Eye (tissue), 1 donor: ENCODE measurements around the gene HORMAD2.

Source experiments
- DNase-seq: peaks from one replicate; pipeline ENCODE4 v3.0.0-alpha.2; 2015

HORMAD2 gene

GRCh38 chr22:30114361-30114760 lies 34.1 kb downstream of the HORMAD2 start:
- no peak for DNase-seq

DNA sequence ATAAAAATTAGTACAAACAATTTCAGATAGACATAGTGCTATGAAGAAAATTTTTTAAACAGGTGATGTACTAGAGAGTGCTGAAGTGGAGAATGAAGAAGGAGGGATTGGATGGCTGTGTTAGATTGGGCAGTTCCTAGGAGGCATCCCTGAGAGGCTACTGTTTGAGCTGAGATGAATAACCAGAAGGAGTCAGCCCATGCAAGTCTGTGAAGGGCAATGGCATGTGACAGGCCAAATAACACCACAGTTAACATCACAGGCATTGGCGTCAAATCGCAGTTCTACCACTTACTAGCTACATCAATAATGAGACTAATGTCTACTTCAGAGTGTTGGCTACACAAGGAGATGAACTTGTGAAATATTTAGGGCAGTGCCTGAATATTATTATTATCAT lies 35.4 kb downstream of the HORMAD2 start:
- no peak for DNase-seq

GRCh38 chr22:30116362-30117117 lies 36.3 kb downstream of the HORMAD2 start:
- no peak for DNase-seq

- no peak for DNase-seq
These were observed 37.0 kb downstream of the HORMAD2 start for GRCh38 chr22:30117256-30117655.

DNA sequence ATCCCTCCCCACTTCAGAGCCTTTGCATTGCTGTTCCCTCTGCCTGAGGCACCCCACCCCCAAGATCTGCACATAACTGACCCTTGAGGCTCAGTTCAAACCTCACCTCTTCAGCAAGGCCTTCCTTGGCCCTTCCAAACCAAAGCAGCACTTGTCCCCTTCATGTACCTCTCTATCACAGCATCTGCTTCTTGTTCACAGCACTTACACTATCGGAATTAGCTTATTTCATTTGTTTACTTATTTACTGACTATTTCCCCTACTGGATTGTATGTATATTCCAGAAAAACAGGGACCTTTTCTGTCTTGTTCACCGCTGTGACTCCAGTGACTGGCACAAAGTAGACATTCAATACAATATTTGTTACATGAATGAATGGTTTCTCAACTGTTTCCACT lies 38.0 kb downstream of the HORMAD2 start:
- no peak for DNase-seq

GRCh38 chr22:30121960-30122359 lies 41.7 kb downstream of the HORMAD2 start:
- no peak for DNase-seq

DNA sequence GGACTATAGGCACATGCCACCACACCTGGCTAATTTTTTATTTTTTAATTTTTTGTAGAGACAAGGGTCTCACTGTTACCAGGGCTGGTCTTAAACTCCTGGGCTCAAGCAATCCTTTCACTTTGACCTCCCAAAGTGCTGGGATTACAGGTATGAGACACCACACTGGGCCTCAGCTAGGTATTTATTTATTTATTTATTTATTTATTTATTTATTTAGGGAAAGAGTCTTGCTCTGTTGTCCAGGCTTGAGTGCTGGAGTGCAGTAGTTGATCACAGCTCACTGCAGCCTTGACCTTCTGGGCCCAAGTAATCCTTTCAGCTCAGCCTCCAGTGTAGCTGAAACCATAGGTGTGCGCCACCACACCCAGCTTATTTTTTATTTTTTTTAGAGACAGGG lies 43.2 kb downstream of the HORMAD2 start:
- no peak for DNase-seq

DNA sequence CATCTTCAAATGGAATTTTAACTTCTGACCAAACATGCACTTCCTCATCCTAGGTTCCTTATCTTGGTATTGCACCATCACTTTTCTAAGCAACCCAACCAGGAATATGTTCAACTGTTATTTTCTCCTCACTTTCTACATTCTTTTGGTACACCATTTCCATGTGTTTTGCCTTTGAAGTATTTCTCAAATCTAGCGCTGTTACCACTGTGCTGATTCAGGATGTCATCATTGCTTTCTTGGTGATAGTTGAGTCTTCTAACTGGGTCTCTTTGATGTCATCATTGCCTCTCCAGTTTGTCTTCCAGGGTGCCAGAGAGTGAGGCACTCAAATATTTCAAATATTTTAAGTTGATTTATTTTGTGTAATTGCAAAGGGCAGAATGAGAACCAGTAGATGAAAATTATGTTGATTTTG lies 47.5 kb downstream of the HORMAD2 start:
- DNase-seq = no peak

GRCh38 chr22:30128511-30128910 lies 48.2 kb downstream of the HORMAD2 start:
- no peak for DNase-seq

DNA sequence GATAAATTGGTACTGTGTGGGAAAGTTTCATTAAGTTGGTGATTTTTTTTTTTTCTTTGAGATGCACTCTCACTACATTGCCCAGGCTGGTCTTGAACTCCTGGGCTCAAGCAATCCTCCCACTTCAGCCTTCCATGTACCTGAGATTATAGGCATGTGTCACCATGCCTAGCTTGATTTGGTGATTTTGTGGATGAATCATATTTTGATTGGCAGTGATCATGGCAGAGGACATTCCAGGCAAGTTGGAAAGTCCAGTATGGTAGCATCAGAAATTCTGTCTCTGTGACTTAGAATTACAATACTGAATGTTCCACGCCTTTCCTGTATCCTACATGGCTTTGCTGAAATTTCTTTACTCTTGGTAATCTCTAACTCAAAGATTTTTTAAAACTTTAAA lies 49.4 kb downstream of the HORMAD2 start:
- no peak for DNase-seq

DNA sequence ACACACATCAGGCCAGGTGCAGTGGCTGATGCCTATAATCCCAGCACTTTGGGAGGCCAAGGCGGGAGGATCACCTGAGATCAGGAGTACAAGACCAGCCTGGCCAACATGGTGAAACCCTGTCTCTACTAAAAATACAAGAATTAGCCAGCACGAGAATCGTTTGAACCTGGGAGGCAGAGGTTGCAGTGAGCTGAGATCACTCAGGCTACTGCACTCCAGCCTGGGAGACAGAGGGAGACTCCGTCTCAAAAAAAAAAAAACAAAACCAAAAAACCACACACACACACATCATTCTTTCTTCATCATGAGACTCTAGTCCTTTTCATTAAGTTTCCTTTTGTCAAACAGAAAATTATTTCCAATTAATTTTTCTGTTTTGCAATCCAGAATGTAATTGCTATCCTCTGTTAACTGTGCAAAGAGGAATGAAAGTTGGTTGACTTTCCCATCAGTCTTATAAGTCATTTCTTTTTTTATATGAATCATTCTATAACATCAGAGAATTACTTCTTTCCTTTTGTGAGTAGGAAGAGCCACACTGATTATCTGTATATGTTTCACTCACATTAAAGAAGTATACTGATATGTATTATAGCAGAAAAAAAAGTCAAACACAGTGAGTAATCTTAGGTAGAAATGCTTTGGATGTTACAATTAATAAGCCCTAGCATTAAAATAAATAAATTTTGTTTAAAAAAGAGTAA lies 52.2 kb downstream of the HORMAD2 start:
- no peak for DNase-seq

DNA sequence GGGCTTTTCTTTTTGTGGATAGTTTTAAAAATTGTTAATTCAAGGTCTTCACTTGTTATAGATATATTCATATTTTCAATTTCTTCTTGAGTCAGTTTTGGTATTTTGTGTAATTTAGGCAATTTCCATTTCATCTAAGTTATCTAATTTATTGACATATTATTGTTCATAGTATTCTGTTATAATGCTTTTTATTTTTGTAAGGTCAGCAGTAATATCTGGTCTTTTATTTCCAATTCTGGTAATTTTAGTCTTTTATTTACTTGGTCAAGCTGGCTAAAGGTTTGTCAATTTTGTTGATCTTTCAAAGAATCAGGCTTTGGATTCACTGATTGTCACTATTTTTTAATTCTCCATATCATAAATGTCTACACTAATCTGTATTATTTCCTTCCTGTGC lies 60.1 kb downstream of the HORMAD2 start:
- DNase-seq = no peak

DNA sequence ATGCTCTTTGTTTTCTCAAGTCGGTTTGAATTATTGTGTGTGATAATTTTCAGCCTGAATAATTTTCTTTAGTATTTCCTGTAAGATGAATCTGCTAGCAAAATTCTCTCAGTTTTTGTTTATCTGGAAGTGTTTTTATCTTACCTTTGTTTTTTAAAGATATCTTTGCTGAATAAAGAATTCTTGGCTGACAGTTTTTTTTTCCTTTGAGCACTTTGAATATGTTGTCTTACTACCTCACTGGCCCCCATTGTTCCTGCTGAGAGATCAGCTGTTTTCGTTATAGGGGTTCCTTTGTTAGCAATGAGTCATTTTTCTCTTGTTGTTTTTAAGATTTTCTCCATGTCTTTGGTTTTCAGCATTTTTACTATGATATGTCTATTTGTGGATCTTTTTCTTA lies 63.0 kb downstream of the HORMAD2 start:
- no peak for DNase-seq

DNA sequence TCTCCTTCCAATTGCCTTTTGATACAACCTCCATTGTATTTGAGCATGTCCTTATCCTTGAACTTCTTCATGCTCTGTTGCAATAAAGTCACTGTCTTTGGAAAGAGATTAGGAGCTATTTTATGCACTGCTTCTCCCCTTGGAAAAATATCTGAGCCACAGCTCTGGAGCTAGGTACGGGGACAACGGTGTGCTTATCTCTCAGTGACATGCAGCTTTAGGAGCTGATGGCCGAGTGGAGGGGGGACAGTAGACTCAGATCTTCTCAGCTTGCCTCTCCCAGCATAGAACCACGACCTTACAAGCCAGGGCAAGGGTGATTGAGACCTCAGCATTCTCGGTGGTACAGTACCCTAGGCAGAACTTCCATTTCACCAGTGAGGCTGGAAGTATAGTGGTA lies 64.1 kb downstream of the HORMAD2 start:
- DNase-seq = no peak

DNA sequence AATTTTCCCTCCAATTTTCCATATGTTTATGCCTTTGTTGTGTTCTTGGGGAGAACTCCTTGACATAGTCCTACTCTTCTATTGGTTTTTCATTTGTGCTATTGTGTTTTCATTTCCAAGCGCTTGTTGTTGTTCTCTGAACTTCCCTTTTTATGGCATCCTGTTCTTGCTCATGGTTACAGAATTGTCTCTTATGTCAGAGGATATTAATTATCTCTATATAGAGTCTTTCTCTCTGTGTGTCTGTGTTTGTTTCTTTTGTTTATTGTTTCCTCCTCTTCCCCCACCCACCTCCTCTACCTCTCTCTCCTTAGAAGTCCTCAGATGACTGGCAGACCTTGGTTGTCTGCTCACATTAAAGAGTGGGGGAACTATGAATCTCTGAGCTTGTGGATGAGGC lies 69.9 kb downstream of the HORMAD2 start:
- no peak for DNase-seq

DNA sequence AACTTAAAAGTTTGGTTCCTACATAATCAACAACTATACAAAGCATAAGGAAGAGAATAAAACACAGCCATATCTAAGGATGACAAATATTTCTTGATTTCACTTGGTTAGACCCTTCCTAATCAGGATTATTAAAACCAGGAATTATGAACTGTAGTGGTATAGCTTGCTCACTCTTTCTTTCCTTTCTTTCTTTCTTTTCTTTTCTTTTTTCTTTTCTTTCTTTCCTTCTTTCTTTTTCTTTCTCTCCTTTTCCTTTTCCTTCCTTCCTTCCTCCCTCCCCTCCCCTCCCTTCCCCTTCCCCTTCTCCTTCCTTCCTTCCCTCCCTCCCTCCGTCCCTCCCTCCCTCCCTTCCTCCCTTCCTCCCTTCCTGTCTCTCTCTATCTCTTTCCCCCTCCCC lies 78.0 kb downstream of the HORMAD2 start:
- DNase-seq = no peak

GRCh38 chr22:30158744-30159500 lies 78.7 kb downstream of the HORMAD2 start:
- no peak for DNase-seq

DNA sequence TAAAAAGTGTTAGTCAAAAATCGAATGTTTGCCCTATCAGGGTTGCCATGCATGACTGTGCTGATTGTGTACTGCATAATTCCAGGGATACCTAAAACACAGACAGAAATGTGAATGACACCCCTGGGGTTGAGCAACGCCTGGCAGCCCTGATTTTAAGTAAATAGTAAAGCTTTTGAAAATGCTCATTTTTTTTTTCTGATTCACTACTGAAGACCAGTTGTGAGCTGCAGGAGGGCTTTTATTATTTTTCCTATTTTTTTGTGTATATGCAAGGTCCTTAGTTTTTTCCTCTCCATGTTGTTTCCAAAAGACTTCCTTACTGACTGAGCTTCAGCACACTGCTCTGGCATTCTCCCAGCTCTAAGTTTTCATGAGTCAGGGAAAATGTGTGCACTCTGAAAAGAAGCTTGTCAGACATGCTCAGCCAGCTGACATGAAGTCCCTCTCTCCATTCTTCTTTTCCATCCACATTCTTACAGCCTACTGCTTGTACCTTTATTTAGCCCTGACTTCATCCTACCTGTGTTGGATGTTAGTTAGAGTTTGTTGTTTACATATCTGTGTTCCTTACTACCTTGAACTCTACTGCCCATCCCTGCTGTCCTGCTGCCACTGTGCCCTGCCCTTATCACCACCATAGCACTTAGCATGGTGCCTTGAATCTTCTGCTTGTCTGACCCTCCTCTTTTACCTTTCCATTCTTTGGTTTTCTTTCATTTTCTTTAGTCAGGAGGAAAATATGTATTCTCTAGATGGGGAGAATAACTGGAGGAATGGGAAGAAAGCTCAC lies 79.5 kb downstream of the HORMAD2 start:
- peak; percentile 59 for DNase-seq

GRCh38 chr22:30161051-30161469 lies 80.8 kb downstream of the HORMAD2 start:
- DNase-seq = no peak

DNA sequence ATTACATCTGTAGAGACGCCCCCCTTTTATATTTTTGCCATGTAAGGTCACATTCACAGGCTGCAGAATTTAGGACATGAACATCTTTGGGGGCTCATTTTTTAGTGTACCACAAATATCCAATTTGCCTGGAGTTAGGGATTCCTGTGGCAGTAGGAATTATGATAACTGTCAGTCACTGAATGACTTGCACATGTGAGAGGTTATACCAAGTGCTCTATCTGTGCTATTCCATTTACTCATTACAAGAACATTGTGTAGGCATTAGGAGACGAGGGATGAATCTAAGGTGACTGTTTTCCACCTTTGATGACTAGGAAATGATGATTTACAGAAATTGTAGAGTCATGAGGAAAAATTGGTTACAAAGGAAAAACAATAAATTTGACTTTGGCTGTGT lies 87.0 kb downstream of the HORMAD2 start:
- no peak for DNase-seq

- DNase-seq = no peak
These were observed 87.5 kb downstream of the HORMAD2 start for GRCh38 chr22:30167734-30168133.

DNA sequence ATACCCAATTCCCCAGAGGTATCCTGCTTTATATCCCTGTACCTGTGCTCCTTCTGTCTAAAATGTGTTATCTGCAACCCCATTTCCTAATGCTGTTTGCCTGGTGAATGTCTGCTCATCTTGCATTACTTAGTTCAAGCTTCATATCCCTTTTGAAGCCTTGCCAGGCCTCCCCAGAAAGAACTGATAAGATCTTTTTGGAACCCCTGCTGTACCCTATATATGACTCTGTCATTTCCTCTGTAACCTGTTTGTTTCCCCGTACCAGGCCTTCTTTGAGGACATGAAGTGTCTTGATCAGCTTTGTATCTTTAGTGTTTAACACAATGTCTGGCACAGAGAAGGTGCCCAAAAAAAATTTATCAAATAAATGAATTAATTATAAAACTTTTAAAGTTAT lies 88.7 kb downstream of the HORMAD2 start:
- no peak for DNase-seq

DNA sequence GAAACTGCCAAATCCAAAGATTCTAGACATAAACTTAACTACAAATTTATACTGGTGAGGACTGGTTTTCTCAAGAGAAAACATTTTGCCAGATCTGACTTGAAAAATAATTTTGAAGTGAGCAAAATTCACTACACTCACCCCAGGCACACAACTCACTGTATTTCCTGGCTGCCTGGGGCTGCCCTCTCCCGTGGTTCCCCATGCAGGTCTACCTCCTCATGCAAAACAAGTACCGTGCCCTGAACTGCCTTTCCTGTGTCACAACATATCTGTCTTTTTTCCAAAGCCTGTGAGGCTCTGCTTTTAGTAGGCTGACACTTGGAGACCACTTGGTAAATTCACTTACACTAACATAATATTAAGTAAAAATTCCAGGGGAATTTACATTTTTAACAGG lies 89.9 kb downstream of the HORMAD2 start:
- no peak for DNase-seq
